Measurements from ENCODE around the gene HEXD.
"Not testable (repeated sequence)": the region's sequence is repeated elsewhere in the genome, so short reads cannot be mapped to it uniquely, and the experiment has no call there.

HEXD gene

DNA sequence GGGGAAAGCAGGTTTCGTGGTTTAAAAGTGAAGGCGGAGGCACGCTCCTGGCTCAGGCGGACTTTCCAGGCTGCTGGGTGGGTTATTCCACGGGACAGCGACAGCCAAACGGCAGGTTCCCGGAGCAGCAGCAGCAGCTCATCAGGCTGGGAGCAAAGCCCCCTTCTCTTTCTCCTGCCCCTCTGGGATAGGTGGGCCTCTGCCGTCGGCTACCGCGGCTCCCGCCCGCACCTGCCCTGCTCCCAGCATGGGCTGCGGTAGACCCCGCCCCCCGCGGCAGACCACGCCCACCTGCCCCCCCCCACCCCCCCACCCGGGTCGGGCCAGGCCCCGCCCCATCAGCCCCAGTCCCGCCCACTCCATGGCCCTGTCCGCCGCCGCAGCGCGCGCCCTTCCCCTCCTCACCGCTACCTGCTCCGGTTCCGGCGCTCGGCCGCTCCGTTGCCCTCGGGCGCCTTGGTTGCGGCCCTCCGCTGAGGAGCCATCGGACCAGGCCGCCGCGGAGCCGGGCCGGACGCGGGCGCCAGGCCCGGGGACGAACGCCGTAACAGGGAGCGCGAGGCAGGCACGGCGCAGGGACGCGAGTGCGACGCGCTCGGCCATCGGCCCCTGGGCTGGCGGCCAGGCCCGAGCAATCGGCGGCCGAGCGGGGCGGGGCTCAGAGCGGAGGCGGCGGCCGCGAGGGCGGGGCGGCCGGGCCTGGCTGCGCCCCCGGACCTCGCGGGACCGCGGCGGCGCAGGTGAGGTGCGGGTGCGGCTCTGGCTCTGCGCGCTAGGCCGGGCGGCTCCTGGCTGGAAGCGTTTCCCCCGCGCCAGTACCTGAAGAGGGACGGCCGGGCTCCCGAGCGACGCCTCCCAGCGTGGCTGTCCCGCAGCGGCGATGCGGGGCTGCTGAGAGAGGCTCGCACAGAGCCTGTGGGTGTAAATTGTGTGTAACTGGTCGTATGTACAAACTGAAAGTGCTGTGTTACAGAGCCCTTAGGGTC, at the start of gene HEXD, which contains the start of gene OGFOD3:
HEXD (plus strand) TSS at position 347 of the 986 bp plus-strand sequence. CDS start 1,453 bp downstream, outside the sequence.
OGFOD3 (minus strand) TSS at position 586 of the 986 bp plus-strand sequence; CDS start at position 485, 101 bp downstream.
- peaks cover 0 to 5% of the 10 kb centered on the region in 2 donors for H3K9me3 ChIP-seq (ENCODE audit: control insufficient read depth in 1 of 2, low read length in 2 of 2)
- H3K27me3 ChIP-seq (ENCODE audit: control insufficient read depth in 1 of 2, insufficient read depth in 2 of 2, low read length in 2 of 2): no peaks in the 10 kb centered on the region
- peak within 1 kb of the TSS; percentile 82 to 90 for H3K4me3 ChIP-seq (ENCODE audit: low read depth in 1 of 2, low read length in 2 of 2)
- H3K36me3 ChIP-seq (ENCODE audit: control insufficient read depth in 1 of 2, insufficient read depth in 2 of 2, low read length in 2 of 2): peaks cover 0 to 13% of the 10 kb centered on the region in 2 donors
- H3K27ac ChIP-seq (ENCODE audit: low read depth, low read length): peak within 1 kb of the TSS; percentile 91
- H3K9ac ChIP-seq (ENCODE audit: low read depth in 1 of 2, low read length in 2 of 2): peak within 1 kb of the TSS; percentile 64 to 90
- peaks cover 19 to 22% of the 10 kb centered on the region in 2 donors for H3K4me1 ChIP-seq (ENCODE audit: control insufficient read depth in 1 of 2, insufficient read depth in 2 of 2, low read length in 2 of 2)

DNA sequence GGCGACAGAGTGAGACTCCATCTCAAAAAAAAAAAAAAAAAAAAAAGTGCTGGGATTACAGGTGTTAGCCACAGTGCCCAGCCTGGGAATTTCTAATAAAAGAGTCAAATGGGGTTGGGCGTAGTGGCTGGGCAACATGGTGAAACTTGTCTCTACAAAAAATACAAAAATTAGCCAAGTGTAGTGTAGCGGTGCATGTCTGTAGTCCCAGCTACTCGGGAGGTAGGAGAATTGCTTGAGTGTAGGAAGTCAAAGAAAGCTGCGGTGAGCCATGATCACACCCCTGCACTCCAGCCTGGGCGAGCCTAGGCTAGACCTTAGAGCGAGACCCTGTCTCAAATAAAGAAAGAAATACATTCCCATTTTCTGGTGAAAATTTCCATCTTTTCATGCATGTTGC, 48.9 kb upstream of the HEXD start:
- H3K9me3 ChIP-seq (ENCODE audit: control insufficient read depth in 1 of 2, low read length in 2 of 2): no peaks in the 10 kb centered on the region
- H3K27me3 ChIP-seq (ENCODE audit: control insufficient read depth in 1 of 2, insufficient read depth in 2 of 2, low read length in 2 of 2): peaks cover 25 to 34% of the 10 kb centered on the region in 2 donors
- peaks cover 25 to 26% of the 10 kb centered on the region in 2 donors for H3K4me1 ChIP-seq (ENCODE audit: control insufficient read depth in 1 of 2, insufficient read depth in 2 of 2, low read length in 2 of 2)
- no peak overlapping the region for H3K4me3 ChIP-seq (ENCODE audit: low read depth in 1 of 2, low read length in 2 of 2)
- H3K27ac ChIP-seq (ENCODE audit: low read depth, low read length): no peak overlapping the region
- H3K9ac ChIP-seq (ENCODE audit: low read depth in 1 of 2, low read length in 2 of 2): no peak overlapping the region
- no peaks in the 10 kb centered on the region for H3K36me3 ChIP-seq (ENCODE audit: control insufficient read depth in 1 of 2, insufficient read depth in 2 of 2, low read length in 2 of 2)

DNA sequence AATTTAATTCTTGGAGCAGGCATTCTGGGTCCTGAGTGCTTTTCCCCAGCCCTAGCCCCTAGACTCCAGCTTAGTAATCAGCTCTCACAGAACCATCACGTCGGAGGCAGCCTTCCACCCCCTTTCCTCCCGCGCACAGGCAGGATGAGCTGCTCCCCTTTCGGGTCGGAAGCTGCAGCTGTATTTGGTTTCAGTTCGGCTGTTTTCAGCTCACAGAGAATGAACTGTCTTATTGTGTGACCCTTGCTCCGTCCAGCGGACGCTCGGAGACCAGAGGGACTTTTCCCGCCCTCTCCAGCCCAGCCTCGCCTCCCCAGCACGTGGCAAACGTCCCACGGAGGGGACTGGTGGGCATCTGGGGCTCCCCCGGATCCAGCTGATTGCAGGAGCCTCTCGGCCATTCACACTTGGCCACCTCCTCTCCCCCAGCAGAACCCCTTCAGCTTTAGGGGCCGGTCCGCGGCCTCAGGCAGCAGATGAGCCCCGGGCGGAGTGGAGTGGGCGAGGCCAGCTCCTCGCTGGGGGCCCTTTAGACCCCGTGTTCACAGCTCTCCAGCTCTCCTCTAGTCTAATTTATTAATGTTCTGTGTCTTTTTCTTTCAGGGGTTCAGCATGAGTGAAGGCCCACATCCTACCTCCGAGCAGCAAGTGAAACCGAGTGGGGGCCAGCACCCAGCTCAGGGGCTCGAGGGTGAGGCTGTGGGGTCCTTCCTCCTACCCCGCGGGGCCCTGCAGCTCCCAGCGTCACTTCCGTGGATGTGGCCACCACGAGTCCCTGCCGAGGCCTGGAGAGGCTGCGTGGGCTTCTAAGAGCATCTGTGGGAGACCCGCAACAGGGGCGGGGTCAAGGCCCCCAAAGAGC, 47.4 kb upstream of the HEXD start:
- Histone ChIP-seq H3K4me1 (ENCODE audit: control insufficient read depth in 1 of 2, insufficient read depth in 2 of 2, low read length in 2 of 2) (peaks cover 25 to 26% of the 10 kb centered on the region in 2 donors), H3K27me3 (ENCODE audit: control insufficient read depth in 1 of 2, insufficient read depth in 2 of 2, low read length in 2 of 2) (peaks cover 34 to 38% of the 10 kb centered on the region in 2 donors), H3K9me3 (ENCODE audit: control insufficient read depth in 1 of 2, low read length in 2 of 2) (no peaks in the 10 kb centered on the region), H3K4me3 (ENCODE audit: low read depth in 1 of 2, low read length in 2 of 2) (peak overlapping the region; percentile 46 to 51), H3K9ac (ENCODE audit: low read depth in 1 of 2, low read length in 2 of 2) (no peak overlapping the region), H3K27ac (ENCODE audit: low read depth, low read length) (no peak overlapping the region), H3K36me3 (ENCODE audit: control insufficient read depth in 1 of 2, insufficient read depth in 2 of 2, low read length in 2 of 2) (no peaks in the 10 kb centered on the region)

DNA sequence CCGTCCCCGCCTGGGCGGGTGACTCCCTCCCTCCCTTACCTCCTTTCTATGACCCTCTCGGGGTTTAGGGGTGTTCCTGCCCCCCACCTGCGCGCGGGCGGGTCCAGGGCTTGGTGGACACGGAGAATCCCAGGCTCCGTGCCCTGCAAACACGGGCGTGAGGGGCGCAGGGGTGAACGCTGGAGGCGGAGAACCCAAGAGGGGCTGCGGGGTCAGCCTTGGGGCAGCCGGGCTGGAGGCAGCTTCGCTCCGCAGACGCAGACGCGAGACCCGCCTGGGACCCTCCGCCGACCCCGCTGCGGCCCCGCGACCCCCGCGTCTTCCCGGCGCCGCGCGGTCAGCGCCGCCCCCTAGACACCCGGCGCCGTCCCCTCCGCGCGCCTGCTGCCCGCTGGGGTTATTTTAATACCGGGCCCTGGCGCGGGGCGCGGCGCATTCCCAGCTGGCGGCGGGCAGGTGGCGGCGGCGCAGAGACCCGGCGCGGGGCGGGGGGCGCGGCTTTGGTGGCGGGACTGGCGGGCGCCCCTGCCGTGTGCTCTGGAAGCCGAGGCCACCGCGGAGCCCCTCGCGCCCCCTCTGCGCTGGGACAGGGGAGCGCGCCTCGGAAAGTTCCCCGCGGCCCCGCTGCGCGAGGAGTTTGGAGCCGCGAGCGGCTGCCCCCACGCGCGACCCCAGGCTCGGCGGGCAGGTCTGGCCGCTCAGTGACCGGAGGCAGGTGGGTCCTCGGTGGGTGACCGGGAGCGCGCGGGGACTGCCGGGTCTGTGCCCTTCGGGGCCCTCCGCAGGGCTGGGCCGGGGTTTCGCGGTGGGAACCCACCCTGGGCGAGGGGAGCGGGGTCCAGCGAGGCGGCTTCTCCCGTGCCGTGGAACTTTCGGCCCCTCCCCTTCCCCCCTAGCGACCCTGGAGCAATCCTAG, 46.6 kb upstream of the HEXD start, which contains the start of gene UTS2R:
UTS2R (plus strand) TSS at position 433 of the 916 bp plus-strand sequence. CDS start 2,560 bp downstream, outside the sequence.
- Histone ChIP-seq H3K4me3 (ENCODE audit: low read depth in 1 of 2, low read length in 2 of 2) (peak within 1 kb of the TSS; percentile 46 to 51), H3K27ac (ENCODE audit: low read depth, low read length) (no peak within 1 kb of the TSS), H3K9ac (ENCODE audit: low read depth in 1 of 2, low read length in 2 of 2) (no peak within 1 kb of the TSS)

DNA sequence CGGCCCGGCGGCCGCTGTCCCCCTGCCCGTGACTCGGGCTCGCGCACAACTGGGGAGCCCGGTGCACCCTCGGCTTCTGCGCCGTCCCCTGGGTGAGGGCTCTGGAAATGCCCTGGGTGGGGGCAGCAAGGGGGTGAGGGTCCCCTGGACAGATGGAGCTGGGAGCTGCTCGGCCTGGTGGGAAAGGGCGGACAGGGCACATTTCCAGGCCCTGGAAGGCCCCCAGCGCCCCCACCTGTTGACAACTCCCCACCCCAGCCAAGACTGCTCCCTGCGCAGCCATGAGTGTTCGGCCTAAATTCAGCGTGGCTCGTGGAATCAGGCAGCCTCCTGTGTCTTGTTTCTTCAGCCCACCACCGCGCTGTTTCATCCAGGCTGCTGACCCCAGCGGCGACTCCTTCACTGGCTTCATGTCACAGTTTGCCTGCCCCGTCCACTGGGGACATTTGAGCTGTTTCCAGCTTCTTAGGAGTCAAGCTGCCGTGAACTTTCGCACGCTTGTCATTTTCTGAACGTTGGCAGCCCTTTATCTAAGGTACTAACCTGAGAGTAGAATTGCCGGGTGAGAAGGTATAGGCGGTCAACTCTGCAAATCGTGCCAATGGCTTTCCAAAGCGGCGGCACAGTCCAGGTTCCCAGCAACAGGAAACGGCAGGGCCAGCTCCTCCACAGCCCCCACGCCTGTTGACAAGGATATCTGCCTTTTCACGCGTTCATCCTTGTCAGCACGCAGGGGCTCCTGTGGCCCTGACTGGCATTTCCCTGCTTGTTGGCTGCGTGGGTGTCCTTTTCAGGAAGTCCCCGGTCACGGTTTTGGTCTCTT, 45.7 kb upstream of the HEXD start:
- Histone ChIP-seq H3K27me3 (ENCODE audit: control insufficient read depth in 1 of 2, insufficient read depth in 2 of 2, low read length in 2 of 2) (peaks cover 38% of the 10 kb centered on the region in 2 donors), H3K36me3 (ENCODE audit: control insufficient read depth in 1 of 2, insufficient read depth in 2 of 2, low read length in 2 of 2) (no peaks in the 10 kb centered on the region), H3K9me3 (ENCODE audit: control insufficient read depth in 1 of 2, low read length in 2 of 2) (no peaks in the 10 kb centered on the region), H3K9ac (ENCODE audit: low read depth in 1 of 2, low read length in 2 of 2) (no peak overlapping the region), H3K27ac (ENCODE audit: low read depth, low read length) (no peak overlapping the region), H3K4me3 (ENCODE audit: low read depth in 1 of 2, low read length in 2 of 2) (peak overlapping the region; percentile 10 to 47), H3K4me1 (ENCODE audit: control insufficient read depth in 1 of 2, insufficient read depth in 2 of 2, low read length in 2 of 2) (peaks cover 15 to 23% of the 10 kb centered on the region in 2 donors)

More for the DNA sequence above, 46.6 kb upstream of the HEXD start, which contains the start of gene UTS2R:
- Histone ChIP-seq H3K4me1 (ENCODE audit: control insufficient read depth in 1 of 2, insufficient read depth in 2 of 2, low read length in 2 of 2) (peaks cover 23 to 25% of the 10 kb centered on the region in 2 donors), H3K36me3 (ENCODE audit: control insufficient read depth in 1 of 2, insufficient read depth in 2 of 2, low read length in 2 of 2) (no peaks in the 10 kb centered on the region), H3K27me3 (ENCODE audit: control insufficient read depth in 1 of 2, insufficient read depth in 2 of 2, low read length in 2 of 2) (peaks cover 38 to 41% of the 10 kb centered on the region in 2 donors), H3K9me3 (ENCODE audit: control insufficient read depth in 1 of 2, low read length in 2 of 2) (no peaks in the 10 kb centered on the region)

DNA sequence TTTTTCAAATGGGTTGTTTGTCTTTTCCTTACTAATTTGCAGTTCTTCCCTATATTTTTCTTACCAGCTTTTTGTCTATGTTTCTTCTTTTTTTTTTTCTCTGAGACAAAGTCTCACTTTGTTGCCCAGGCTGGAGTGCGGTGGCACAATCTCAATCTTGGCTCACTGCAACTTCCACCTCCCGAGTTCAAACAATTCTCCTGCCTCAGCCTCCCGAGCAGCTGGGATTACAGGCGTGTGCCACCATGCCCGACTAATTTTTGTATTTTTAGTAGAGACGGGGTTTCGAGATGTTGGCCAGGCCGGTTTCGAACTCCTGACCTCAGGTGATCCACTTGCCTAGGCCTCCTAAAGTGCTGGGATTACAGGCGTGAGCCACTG, 45.1 kb upstream of the HEXD start:
- H3K36me3 ChIP-seq (ENCODE audit: control insufficient read depth in 1 of 2, insufficient read depth in 2 of 2, low read length in 2 of 2); H3K9ac ChIP-seq (ENCODE audit: low read depth in 1 of 2, low read length in 2 of 2); H3K9me3 ChIP-seq (ENCODE audit: control insufficient read depth in 1 of 2, low read length in 2 of 2); H3K4me3 ChIP-seq (ENCODE audit: low read depth in 1 of 2, low read length in 2 of 2); H3K27ac ChIP-seq (ENCODE audit: low read depth, low read length): not testable (repeated sequence)
- Histone ChIP-seq H3K27me3 (ENCODE audit: control insufficient read depth in 1 of 2, insufficient read depth in 2 of 2, low read length in 2 of 2) (peaks cover 38% of the 10 kb centered on the region in 2 donors), H3K4me1 (ENCODE audit: control insufficient read depth in 1 of 2, insufficient read depth in 2 of 2, low read length in 2 of 2) (peaks cover 15 to 23% of the 10 kb centered on the region in 2 donors)

DNA sequence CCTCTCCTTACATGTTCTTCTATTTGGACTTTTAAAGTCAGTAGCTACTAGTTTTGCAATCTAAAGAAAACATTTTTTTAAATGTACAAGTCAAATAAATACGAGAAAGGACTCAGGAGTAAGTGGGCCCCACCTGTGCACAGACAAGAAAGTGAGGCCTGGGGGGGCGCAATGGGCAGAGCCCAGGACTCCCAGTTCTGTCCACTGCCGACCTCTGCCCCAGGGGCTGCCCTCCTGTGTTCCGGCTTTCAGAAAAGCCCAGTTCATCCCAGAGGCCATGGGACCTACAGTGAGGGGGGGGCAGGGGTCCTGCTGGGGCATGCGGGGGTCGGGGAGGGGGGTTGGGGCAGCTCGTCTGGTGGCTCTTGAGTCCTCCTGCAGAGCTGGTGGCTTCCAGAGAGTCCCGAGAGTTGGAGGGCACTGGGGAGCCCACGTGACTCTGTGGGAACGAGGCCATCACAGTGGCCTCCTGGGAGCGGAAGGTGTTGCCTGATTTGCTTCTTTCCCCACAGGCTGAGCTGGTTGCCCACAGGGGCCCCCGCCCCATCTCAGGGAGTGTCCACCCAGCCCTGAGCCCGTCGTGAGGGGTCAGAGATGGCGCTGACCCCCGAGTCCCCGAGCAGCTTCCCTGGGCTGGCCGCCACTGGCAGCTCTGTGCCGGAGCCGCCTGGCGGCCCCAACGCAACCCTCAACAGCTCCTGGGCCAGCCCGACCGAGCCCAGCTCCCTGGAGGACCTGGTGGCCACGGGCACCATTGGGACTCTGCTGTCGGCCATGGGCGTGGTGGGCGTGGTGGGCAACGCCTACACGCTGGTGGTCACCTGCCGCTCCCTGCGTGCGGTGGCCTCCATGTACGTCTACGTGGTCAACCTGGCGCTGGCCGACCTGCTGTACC, 44.2 kb upstream of the HEXD start:
- Histone ChIP-seq H3K4me3 (ENCODE audit: low read depth in 1 of 2, low read length in 2 of 2) (no peak overlapping the region), H3K27ac (ENCODE audit: low read depth, low read length) (no peak overlapping the region), H3K36me3 (ENCODE audit: control insufficient read depth in 1 of 2, insufficient read depth in 2 of 2, low read length in 2 of 2) (no peaks in the 10 kb centered on the region), H3K4me1 (ENCODE audit: control insufficient read depth in 1 of 2, insufficient read depth in 2 of 2, low read length in 2 of 2) (peaks cover 15 to 23% of the 10 kb centered on the region in 2 donors), H3K9me3 (ENCODE audit: control insufficient read depth in 1 of 2, low read length in 2 of 2) (no peaks in the 10 kb centered on the region), H3K9ac (ENCODE audit: low read depth in 1 of 2, low read length in 2 of 2) (no peak overlapping the region), H3K27me3 (ENCODE audit: control insufficient read depth in 1 of 2, insufficient read depth in 2 of 2, low read length in 2 of 2) (peaks cover 42 to 46% of the 10 kb centered on the region in 2 donors)

DNA sequence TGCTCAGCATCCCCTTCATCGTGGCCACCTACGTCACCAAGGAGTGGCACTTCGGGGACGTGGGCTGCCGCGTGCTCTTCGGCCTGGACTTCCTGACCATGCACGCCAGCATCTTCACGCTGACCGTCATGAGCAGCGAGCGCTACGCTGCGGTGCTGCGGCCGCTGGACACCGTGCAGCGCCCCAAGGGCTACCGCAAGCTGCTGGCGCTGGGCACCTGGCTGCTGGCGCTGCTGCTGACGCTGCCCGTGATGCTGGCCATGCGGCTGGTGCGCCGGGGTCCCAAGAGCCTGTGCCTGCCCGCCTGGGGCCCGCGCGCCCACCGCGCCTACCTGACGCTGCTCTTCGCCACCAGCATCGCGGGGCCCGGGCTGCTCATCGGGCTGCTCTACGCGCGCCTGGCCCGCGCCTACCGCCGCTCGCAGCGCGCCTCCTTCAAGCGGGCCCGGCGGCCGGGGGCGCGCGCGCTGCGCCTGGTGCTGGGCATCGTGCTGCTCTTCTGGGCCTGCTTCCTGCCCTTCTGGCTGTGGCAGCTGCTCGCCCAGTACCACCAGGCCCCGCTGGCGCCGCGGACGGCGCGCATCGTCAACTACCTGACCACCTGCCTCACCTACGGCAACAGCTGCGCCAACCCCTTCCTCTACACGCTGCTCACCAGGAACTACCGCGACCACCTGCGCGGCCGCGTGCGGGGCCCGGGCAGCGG, 43.4 kb upstream of the HEXD start:
- Histone ChIP-seq H3K36me3 (ENCODE audit: control insufficient read depth in 1 of 2, insufficient read depth in 2 of 2, low read length in 2 of 2) (no peaks in the 10 kb centered on the region), H3K9ac (ENCODE audit: low read depth in 1 of 2, low read length in 2 of 2) (no peak overlapping the region), H3K4me3 (ENCODE audit: low read depth in 1 of 2, low read length in 2 of 2) (no peak overlapping the region), H3K27me3 (ENCODE audit: control insufficient read depth in 1 of 2, insufficient read depth in 2 of 2, low read length in 2 of 2) (peaks cover 37 to 46% of the 10 kb centered on the region in 2 donors), H3K27ac (ENCODE audit: low read depth, low read length) (no peak overlapping the region), H3K9me3 (ENCODE audit: control insufficient read depth in 1 of 2, low read length in 2 of 2) (no peaks in the 10 kb centered on the region), H3K4me1 (ENCODE audit: control insufficient read depth in 1 of 2, insufficient read depth in 2 of 2, low read length in 2 of 2) (peaks cover 15 to 23% of the 10 kb centered on the region in 2 donors)

All from duodenal mucosa (tissue), 2 donors.